GM12891 (cell line): ENCODE measurements around the gene ARID4B.

Source experiments
- POLR2A ChIP-seq: IDR thresholded peaks from 2 replicates; pipeline ENCODE4 v1.6.1; 2011; ENCODE audit warnings: low read depth, low read length, control low read depth
- POLR2AphosphoS5 ChIP-seq: IDR thresholded peaks from 2 replicates; pipeline ENCODE4 v1.6.1; 2011; ENCODE audit warnings: low read depth, low read length, control low read depth
- POU2F2 ChIP-seq: IDR thresholded peaks from 2 replicates; pipeline ENCODE4 v1.6.1; 2011; ENCODE audit warnings: low read depth, mild to moderate bottlenecking, control low read depth, low read length, moderate library complexity
- SPI1 ChIP-seq: IDR thresholded peaks from 2 replicates; pipeline ENCODE4 v1.6.1; 2011; ENCODE audit warnings: low read depth, low read length, control low read depth
- TAF1 ChIP-seq: IDR thresholded peaks from 2 replicates; pipeline ENCODE4 v1.6.1; 2011; ENCODE audit warnings: low read depth, low read length, control low read depth

DNA sequence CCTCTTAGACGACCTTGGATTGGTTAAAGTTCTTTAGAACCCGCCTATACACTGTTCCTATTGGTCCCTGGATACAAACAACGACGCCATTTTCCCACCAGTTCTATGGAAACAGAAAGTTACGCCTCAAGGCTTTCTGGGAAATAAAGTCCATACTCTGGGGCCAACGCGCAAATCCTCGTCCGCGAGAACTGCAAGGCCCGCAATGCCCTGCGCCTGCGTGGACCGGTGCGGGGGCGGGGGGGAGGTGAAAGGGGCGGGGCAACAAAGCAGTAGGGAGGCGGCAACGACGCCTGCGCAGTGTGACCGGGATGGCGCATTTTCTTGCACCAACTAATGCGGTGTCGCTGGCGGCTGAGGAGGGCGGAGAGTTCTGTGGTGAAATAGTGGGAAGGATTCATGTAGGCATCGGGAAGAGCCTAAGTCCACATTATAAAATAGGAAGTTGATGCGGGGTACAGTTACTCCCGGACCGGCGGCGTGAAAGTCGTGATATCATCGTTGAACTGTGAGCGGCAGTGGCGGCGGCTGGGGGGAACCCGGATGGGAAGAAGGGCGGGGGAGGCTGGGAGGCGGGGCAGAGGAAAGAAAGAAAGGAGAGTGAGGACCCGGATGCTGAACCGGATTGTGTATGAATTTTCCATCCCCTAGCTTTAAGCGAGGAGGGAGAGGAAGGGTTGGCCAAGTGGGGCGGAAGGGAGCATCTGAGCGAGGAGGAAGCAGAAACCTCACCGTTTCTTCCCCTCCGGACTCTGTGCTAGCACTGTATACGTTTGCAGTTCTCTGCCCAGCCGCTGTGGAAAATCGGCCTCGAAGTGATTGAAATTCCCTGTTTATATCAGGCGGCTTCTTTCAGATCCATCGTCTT lies 526 bp upstream of the ARID4B start, which contains the start of gene GGPS1:
- TF ChIP-seq POLR2A (peak; percentile 83), POLR2AphosphoS5 (peak; percentile 63), SPI1 (no peak; the same call in none of the 2 replicates), POU2F2 (peak; percentile 57; the same call in 1 of the 2 replicates), TAF1 (peak; percentile 69)
